Inflammatory macrophage treated with lipopolysaccharide for 4 hours (primary cell): Measurements from ENCODE around the gene SAMD4B.

Experiments used
- DNase-seq: peaks from one replicate; pipeline ENCODE4 v3.0.0-alpha.2; 2020

The SAMD4B gene

GRCh38 chr19:39430675-39431593 is 88.7 kb downstream of the SAMD4B start:
- DNase-seq = peak; percentile 98

DNA sequence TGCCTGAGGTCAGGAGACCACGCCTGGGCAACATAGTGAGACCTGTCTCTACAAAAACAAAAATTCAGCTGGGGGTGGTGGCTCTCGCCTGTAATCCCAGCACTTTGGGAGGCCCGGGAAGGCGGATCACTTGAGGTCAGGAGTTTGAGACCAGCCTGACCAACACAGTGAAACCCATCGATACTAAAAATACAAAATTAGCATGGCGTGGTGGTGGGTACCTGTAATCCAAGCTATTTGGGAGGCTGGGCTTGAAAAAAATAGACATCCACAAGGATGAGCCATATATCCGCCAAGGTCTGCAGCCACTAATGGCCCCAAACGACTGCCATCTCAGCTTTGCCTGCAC is 90.4 kb downstream of the SAMD4B start:
- DNase-seq = no peak

DNA sequence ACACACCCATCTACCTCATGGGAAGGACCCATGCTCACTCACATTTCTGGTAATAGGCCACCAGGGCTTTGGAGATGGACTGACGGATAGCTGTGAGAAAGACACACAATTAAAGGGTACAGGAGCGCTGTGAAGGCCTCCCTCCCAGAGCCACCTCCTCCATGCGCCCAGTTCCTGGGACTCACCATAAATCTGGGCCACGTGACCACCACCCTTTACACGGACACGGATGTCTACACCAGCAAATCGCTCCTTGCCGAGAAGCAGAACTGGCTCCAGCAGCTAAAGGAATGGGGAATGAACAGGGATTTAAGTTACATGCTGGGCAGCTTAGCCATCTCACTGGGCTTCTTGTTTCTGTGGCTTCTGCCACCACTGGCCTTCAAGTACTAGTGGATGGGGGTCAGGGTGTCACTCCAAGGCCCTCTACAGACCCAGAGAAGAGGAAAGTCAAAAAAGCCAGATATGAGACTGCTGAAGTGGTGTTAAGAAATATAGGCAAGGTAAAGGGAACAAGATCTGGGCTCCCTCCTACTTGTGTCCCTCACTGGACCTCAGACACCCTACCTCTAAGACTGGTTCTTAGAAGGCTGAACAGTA is 91.4 kb downstream of the SAMD4B start:
- DNase-seq = no peak

- DNase-seq = no peak
Measured at GRCh38 chr19:39434123-39435076, 92.2 kb downstream of the SAMD4B start.
